Measurements from ENCODE around the gene SLC13A4.

SLC13A4 gene

GRCh38 chr7:135733603-135734342, 5.8 kb upstream of the SLC13A4 start:
- DNase-seq (ENCODE audit: low read depth, low spot score), result no peak
- in situ Hi-C loops (cut with HindIII; ENCODE audit: low sequenced_read_pairs), result no loop called here

GRCh38 chr7:135731131-135731530, 3.1 kb upstream of the SLC13A4 start:
- H3K4me3 ChIP-seq (ENCODE audit: low read depth, low read length), result no peak overlapping the region
- no peak for TF ChIP-seq CTCF (IDR thresholded peaks at IDR 0.05; ENCODE audit: low read depth, low read length)
- in situ Hi-C loops (cut with HindIII; ENCODE audit: low sequenced_read_pairs), result no loop called here
- DNase-seq (ENCODE audit: low read depth, low spot score), result no peak

More at GRCh38 chr7:135733603-135734342, 5.8 kb upstream of the SLC13A4 start:
- no peak for TF ChIP-seq CTCF (IDR thresholded peaks at IDR 0.05; ENCODE audit: low read depth, low read length)
- no peak overlapping the region for H3K4me3 ChIP-seq (ENCODE audit: low read depth, low read length)

- in situ Hi-C loops (cut with HindIII; ENCODE audit: low sequenced_read_pairs), result no loop called here
- no peak for TF ChIP-seq CTCF (IDR thresholded peaks at IDR 0.05; ENCODE audit: low read depth, low read length)
- no peak overlapping the region for H3K4me3 ChIP-seq (ENCODE audit: low read depth, low read length)
- no peak for DNase-seq (ENCODE audit: low read depth, low spot score)
Measured at GRCh38 chr7:135729230-135729629, 1.2 kb upstream of the SLC13A4 start.

GRCh38 chr7:135726911-135727673, 894 bp downstream of the SLC13A4 start:
- no peak overlapping the region for H3K4me3 ChIP-seq (ENCODE audit: low read depth, low read length)
- TF ChIP-seq CTCF (IDR thresholded peaks at IDR 0.05; ENCODE audit: low read depth, low read length), result no peak
- no peak for DNase-seq (ENCODE audit: low read depth, low spot score)
- in situ Hi-C loops (cut with HindIII; ENCODE audit: low sequenced_read_pairs), result no loop called here

- TF ChIP-seq CTCF (IDR thresholded peaks at IDR 0.05; ENCODE audit: low read depth, low read length), result no peak
- no peak overlapping the region for H3K4me3 ChIP-seq (ENCODE audit: low read depth, low read length)
- in situ Hi-C loops (cut with HindIII; ENCODE audit: low sequenced_read_pairs), result no loop called here
- DNase-seq (ENCODE audit: low read depth, low spot score), result no peak
Measured at GRCh38 chr7:135726276-135726788, 1.7 kb downstream of the SLC13A4 start.

GRCh38 chr7:135723411-135723810, 4.6 kb downstream of the SLC13A4 start:
- TF ChIP-seq CTCF (IDR thresholded peaks at IDR 0.05; ENCODE audit: low read depth, low read length), result no peak
- no peak overlapping the region for H3K4me3 ChIP-seq (ENCODE audit: low read depth, low read length)
- no peak for DNase-seq (ENCODE audit: low read depth, low spot score)
- in situ Hi-C loops (cut with HindIII; ENCODE audit: low sequenced_read_pairs), result no loop called here
